Keratinocyte (primary cell): ENCODE results near the gene SFN. TPM values are rescaled to one million over a fixed set of nuclear protein-coding genes. Genes with fewer than 3 reads are reported as not detected.

Experiments
- DNase-seq: peaks from one replicate; pipeline ENCODE4 v3.0.0-alpha.2; 2011; ENCODE audit warnings: low read depth, missing footprints, low spot score
- FAIRE-seq: peaks from 2 replicates; lab custom pipeline; 2011; peaks lifted over from hg19 to GRCh38; lab: Jason Lieb, UNC
- H2AFZ ChIP-seq: 2 replicates; pipeline ENCODE4 v1.6.0; 2012; ENCODE audit warnings: low read length, control low read depth, inconsistent platforms; ENCODE audit not compliant: control insufficient read depth
- H3K27ac ChIP-seq: 2 replicates; pipeline ENCODE4 v1.5.1; 2011; ENCODE audit warnings: low read length; ENCODE audit not compliant: control insufficient read depth, insufficient read depth
- H3K27me3 ChIP-seq: 3 replicates; pipeline ENCODE4 v1.6.0; 2011; ENCODE audit warnings: low read length; ENCODE audit not compliant: control insufficient read depth, insufficient read depth; ENCODE audit errors: extremely low read depth
- H3K36me3 ChIP-seq, 2 experiments: 2 replicates in 1 of 2; 3 replicates in 1 of 2; pipeline ENCODE4 v1.5.1; 2011; ENCODE audit warnings: low read length in 2 of 2, mild to moderate bottlenecking in 1 of 2; ENCODE audit not compliant: control insufficient read depth in 2 of 2, insufficient read depth in 2 of 2; ENCODE audit errors: extremely low read depth in 1 of 2
- H3K4me1 ChIP-seq: 3 replicates; pipeline ENCODE4 v1.5.1; 2011; ENCODE audit warnings: low read length; ENCODE audit not compliant: control insufficient read depth, insufficient read depth; ENCODE audit errors: extremely low read depth
- H3K4me2 ChIP-seq: 3 replicates; pipeline ENCODE4 v1.6.0; 2011; ENCODE audit warnings: low read depth, low read length; ENCODE audit not compliant: control insufficient read depth, insufficient read depth; ENCODE audit errors: extremely low read depth
- H3K4me3 ChIP-seq, 3 experiments: fragments of 200-600 bp in 1 of 3; sonication (generic) in 1 of 3; 2 replicates in 2 of 3; 3 replicates in 1 of 3; pipeline ENCODE4 v1.5.1; 2011 to 2016; ENCODE audit warnings: low read length in 3 of 3, mild to moderate bottlenecking in 3 of 3, control low read depth in 2 of 3, inconsistent platforms in 1 of 3, low read depth in 1 of 3, mixed read lengths in 1 of 3, mixed run types in 1 of 3, moderate library complexity in 1 of 3; ENCODE audit not compliant: control insufficient read depth in 2 of 3, insufficient read depth in 2 of 3; ENCODE audit errors: extremely low read depth in 1 of 3
- H3K79me2 ChIP-seq: 2 replicates; pipeline ENCODE4 v1.6.0; 2012; ENCODE audit warnings: low read length; ENCODE audit not compliant: control insufficient read depth, insufficient read depth
- H3K9ac ChIP-seq: 3 replicates; pipeline ENCODE4 v1.6.0; 2011; ENCODE audit warnings: low read length; ENCODE audit not compliant: control insufficient read depth, insufficient read depth; ENCODE audit errors: extremely low read depth
- H3K9me1 ChIP-seq: 3 replicates; pipeline ENCODE4 v1.6.0; 2011; ENCODE audit warnings: low read length; ENCODE audit not compliant: control insufficient read depth, insufficient read depth; ENCODE audit errors: extremely low read depth
- H3K9me3 ChIP-seq: 2 replicates; pipeline ENCODE4 v1.5.1; 2012; ENCODE audit warnings: low read depth, low read length; ENCODE audit not compliant: control insufficient read depth
- H4K20me1 ChIP-seq: 3 replicates; pipeline ENCODE4 v1.6.0; 2011; ENCODE audit warnings: low read length; ENCODE audit not compliant: control insufficient read depth, insufficient read depth; ENCODE audit errors: extremely low read depth
- EZH2 ChIP-seq: IDR thresholded peaks from one replicate; pipeline ENCODE4 v1.6.1; 2012; ENCODE audit warnings: inconsistent platforms, mild to moderate bottlenecking, low read length, moderate library complexity
- dilution Hi-C: fragments of 300-500 bp; cut with MboI; formaldehyde crosslinking; loops from one replicate; pipeline ENCODE4 v1.7.0; 2020; ENCODE audit warnings: low sequenced_read_pairs; ENCODE audit not compliant: extremely low pct_ligation_motif_present
- polyA plus RNA-seq, 5 experiments: library from polyadenylated mRNA; depleted of rRNA in 3 of 5; stranded (reverse) in 3 of 5; stranded (forward) in 1 of 5; unstranded in 1 of 5; fragments of >200 nt; gene quantifications; 1 replicate in 1 of 5; 2 replicates in 3 of 5; 3 replicates in 1 of 5; pipeline versions ENCODE4 v1.2.1 to v1.2.3, GENCODE V29; 2011 to 2012; ENCODE audit warnings: missing spikeins in 2 of 5, low read depth in 1 of 5, low replicate concordance in 1 of 5
- TF ChIP-seq, protein P1 (sequence below), 3 experiments: IDR thresholded peaks in 1 of 3; conservative IDR thresholded peaks in 1 of 3; optimal IDR thresholded peaks in 1 of 3; 2 replicates in 2 of 3; 3 replicates in 1 of 3; pipeline versions ENCODE3 to v1.5.1; 2011; ENCODE audit warnings: low read length in 3 of 3, mild to moderate bottlenecking in 3 of 3, moderate library complexity in 2 of 3, control low read depth in 1 of 3, inconsistent platforms in 1 of 3; ENCODE audit not compliant: insufficient read depth in 2 of 3; ENCODE audit errors: extremely low read depth in 1 of 3

Gene SFN
- polyA plus RNA-seq, 1 donor (not counting 4 experiments of a cell fraction or from before 2014, with no cell fraction given) = 1,394 TPM

- H3K9me1 ChIP-seq = peaks cover 4% of the 10 kb centered on the region
- dilution Hi-C loops = no loop called here
- peaks cover 30% of the 10 kb centered on the region for H3K4me1 ChIP-seq
- H3K4me3 ChIP-seq = peak overlapping the region; percentile 53 to 71 (median 64)
- no peaks in the 10 kb centered on the region for H4K20me1 ChIP-seq
- peak overlapping the region; percentile 84 for H3K4me2 ChIP-seq
- no peak for TF ChIP-seq EZH2
- TF ChIP-seq, protein P1, sequence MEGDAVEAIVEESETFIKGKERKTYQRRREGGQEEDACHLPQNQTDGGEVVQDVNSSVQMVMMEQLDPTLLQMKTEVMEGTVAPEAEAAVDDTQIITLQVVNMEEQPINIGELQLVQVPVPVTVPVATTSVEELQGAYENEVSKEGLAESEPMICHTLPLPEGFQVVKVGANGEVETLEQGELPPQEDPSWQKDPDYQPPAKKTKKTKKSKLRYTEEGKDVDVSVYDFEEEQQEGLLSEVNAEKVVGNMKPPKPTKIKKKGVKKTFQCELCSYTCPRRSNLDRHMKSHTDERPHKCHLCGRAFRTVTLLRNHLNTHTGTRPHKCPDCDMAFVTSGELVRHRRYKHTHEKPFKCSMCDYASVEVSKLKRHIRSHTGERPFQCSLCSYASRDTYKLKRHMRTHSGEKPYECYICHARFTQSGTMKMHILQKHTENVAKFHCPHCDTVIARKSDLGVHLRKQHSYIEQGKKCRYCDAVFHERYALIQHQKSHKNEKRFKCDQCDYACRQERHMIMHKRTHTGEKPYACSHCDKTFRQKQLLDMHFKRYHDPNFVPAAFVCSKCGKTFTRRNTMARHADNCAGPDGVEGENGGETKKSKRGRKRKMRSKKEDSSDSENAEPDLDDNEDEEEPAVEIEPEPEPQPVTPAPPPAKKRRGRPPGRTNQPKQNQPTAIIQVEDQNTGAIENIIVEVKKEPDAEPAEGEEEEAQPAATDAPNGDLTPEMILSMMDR (optimal IDR thresholded peaks at IDR 0.05 in 1 of 3, IDR thresholded peaks at IDR 0.05 in 1 of 3, conservative IDR thresholded peaks at IDR 0.05 in 1 of 3; ENCODE audit: extremely low read depth in 1 of 3, insufficient read depth in 2 of 3, low read length in 3 of 3) = no peak
- H2AFZ ChIP-seq = no peak overlapping the region
- H3K27ac ChIP-seq = no peak overlapping the region
- no peaks in the 10 kb centered on the region for H3K9me3 ChIP-seq
- peak overlapping the region; percentile 41 for H3K9ac ChIP-seq
- H3K79me2 ChIP-seq = peaks cover 43% of the 10 kb centered on the region
- FAIRE-seq (no peak), DNase-seq (no peak)
- H3K36me3 ChIP-seq = peaks cover 4 to 21% of the 10 kb centered on the region in 2 experiments
- no peaks in the 10 kb centered on the region for H3K27me3 ChIP-seq
Measured at GRCh38 chr1:26827663-26828062, 35.3 kb upstream of the SFN start.

DNA sequence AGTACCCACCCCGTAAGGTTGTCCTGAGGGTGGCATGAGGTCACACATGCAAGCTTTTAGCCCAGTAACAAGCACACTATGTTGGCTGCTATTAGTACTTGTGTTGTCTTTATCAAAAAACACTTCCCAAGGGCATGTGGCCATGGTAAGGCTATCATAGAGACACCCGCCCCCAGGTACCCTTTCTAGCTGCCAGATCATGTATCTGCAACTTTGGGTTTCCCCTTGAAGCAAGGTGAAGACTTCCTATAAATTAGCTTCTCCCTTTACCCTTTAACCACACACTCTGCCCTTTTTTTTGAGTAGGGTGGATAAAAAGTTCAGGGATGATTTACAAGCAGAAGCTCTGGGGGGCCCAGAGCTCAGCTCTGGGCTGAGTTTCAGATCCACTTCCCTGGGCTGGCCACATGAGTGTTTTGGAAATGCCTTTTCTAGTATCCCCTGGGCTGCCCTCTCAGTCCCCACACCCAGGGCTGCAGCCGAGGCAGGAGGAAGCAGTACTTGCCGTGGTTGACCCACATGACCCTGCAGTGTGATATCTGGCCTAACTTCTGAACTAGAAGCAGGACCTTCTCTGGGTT lies 34.4 kb upstream of the SFN start:
- Histone ChIP-seq H3K9me3 (no peaks in the 10 kb centered on the region), H3K9me1 (peaks cover 4% of the 10 kb centered on the region), H3K36me3 (peaks cover 7 to 29% of the 10 kb centered on the region in 2 experiments), H2AFZ (no peak overlapping the region), H4K20me1 (no peaks in the 10 kb centered on the region), H3K27ac (no peak overlapping the region), H3K4me2 (peak overlapping the region; percentile 22), H3K79me2 (peaks cover 43% of the 10 kb centered on the region), H3K9ac (peak overlapping the region; percentile 22), H3K27me3 (no peaks in the 10 kb centered on the region), H3K4me1 (peaks cover 30% of the 10 kb centered on the region), H3K4me3 (no peak overlapping the region)
- FAIRE-seq (no peak), DNase-seq (no peak)
- no peak for TF ChIP-seq EZH2
- dilution Hi-C loops = no loop called here
